HEK293 (cell line): ENCODE results near the gene STK11.

ENCODE experiments used
- CTCF ChIA-PET: fragments of 350-600 bp; formaldehyde crosslinking; extraction: SDS; loops from one replicate; lab custom pipeline; 2021; ENCODE audit warnings: antibody characterized with exemption; lab: Yijun Ruan, JAX
- POLR2A ChIA-PET: fragments of 300-600 bp; formaldehyde crosslinking; extraction: SDS; loops from one replicate; lab custom pipeline; 2020; ENCODE audit warnings: antibody characterized with exemption, inconsistent platforms; lab: Yijun Ruan, JAX
- H3K27ac ChIP-seq: fragments of 200-500 bp; sonication (Bioruptor generic); 2 replicates; pipeline ENCODE4 v1.5.1; 2014; ENCODE audit warnings: low read depth, low read length, control low read depth, inconsistent platforms; ENCODE audit errors: extremely low read depth
- H3K36me3 ChIP-seq, 2 experiments: fragments of 200-500 bp in 1 of 2; sonication (Bioruptor generic) in 1 of 2; 1 replicate in 1 of 2; 2 replicates in 1 of 2; pipeline ENCODE4 v1.5.1; 2014 to 2017; ENCODE audit warnings: inconsistent platforms in 2 of 2, low read length in 2 of 2; ENCODE audit not compliant: control insufficient read depth in 2 of 2, insufficient read depth in 1 of 2
- H3K4me1 ChIP-seq: fragments of 200-500 bp; sonication (Bioruptor generic); 2 replicates; pipeline ENCODE4 v1.5.1; 2014; ENCODE audit warnings: mild to moderate bottlenecking, low read length, inconsistent platforms; ENCODE audit not compliant: control insufficient read depth, insufficient read depth
- H3K4me3 ChIP-seq: 2 replicates; pipeline ENCODE4 v1.5.1; 2011; ENCODE audit warnings: low read depth, mild to moderate bottlenecking, control low read depth, low read length, moderate library complexity
- H3K9me3 ChIP-seq: fragments of 200-500 bp; sonication (Bioruptor generic); 2 replicates; pipeline ENCODE4 v1.5.1; 2014; ENCODE audit warnings: low read depth, low read length, inconsistent platforms; ENCODE audit not compliant: control insufficient read depth, insufficient read depth
- BCL11B ChIP-seq: fragments of 450-650 bp; formaldehyde crosslinking; IDR thresholded peaks from 2 replicates; pipeline ENCODE4 v1.5.1; 2016; ENCODE audit warnings: low read depth, missing biosample characterization, missing genetic modification characterization
- EGR2 ChIP-seq: fragments of 450-650 bp; formaldehyde crosslinking; IDR thresholded peaks from 2 replicates; pipeline ENCODE4 v1.5.1; 2016; ENCODE audit warnings: low read depth, missing biosample characterization, missing genetic modification characterization
- GLIS1 ChIP-seq: fragments of 450-650 bp; formaldehyde crosslinking; IDR thresholded peaks from 2 replicates; pipeline ENCODE4 v1.5.1; 2016; ENCODE audit warnings: missing biosample characterization, missing genetic modification characterization
- GLIS2 ChIP-seq: fragments of 450-650 bp; formaldehyde crosslinking; IDR thresholded peaks from 2 replicates; pipeline ENCODE4 v1.5.1; 2016; ENCODE audit warnings: missing biosample characterization, missing genetic modification characterization
- KLF16 ChIP-seq: fragments of 450-650 bp; formaldehyde crosslinking; IDR thresholded peaks from 2 replicates; pipeline ENCODE4 v1.5.1; 2017; ENCODE audit warnings: missing biosample characterization, missing genetic modification characterization
- KLF8 ChIP-seq: fragments of 450-650 bp; formaldehyde crosslinking; IDR thresholded peaks from 2 replicates; pipeline ENCODE4 v1.5.1; 2016; ENCODE audit warnings: missing biosample characterization, missing genetic modification characterization
- MZF1 ChIP-seq: fragments of 450-650 bp; formaldehyde crosslinking; IDR thresholded peaks from 2 replicates; pipeline ENCODE4 v1.5.1; 2017; ENCODE audit warnings: missing biosample characterization, missing genetic modification characterization, borderline replicate concordance
- PATZ1 ChIP-seq: fragments of 450-650 bp; formaldehyde crosslinking; IDR thresholded peaks from 2 replicates; pipeline ENCODE4 v1.5.1; 2016; ENCODE audit warnings: missing biosample characterization, missing genetic modification characterization
- TCF7L2 ChIP-seq: IDR thresholded peaks from 2 replicates; pipeline ENCODE4 v1.6.1; 2011; ENCODE audit warnings: low read depth, mild to moderate bottlenecking, inconsistent platforms, low read length, moderate library complexity, borderline replicate concordance
- ZBTB10 ChIP-seq: fragments of 450-650 bp; formaldehyde crosslinking; IDR thresholded peaks from 2 replicates; pipeline ENCODE4 v1.5.1; 2016; ENCODE audit warnings: missing biosample characterization, missing genetic modification characterization
- ZBTB8A ChIP-seq: fragments of 450-650 bp; formaldehyde crosslinking; IDR thresholded peaks from 2 replicates; pipeline ENCODE4 v1.5.1; 2016; ENCODE audit warnings: missing biosample characterization, missing genetic modification characterization
- ZFHX2 ChIP-seq: fragments of 450-650 bp; formaldehyde crosslinking; conservative IDR thresholded peaks from 2 replicates; pipeline ENCODE4 v1.5.1; 2016; ENCODE audit warnings: missing biosample characterization, missing genetic modification characterization
- ZFP3 ChIP-seq: fragments of 450-650 bp; formaldehyde crosslinking; IDR thresholded peaks from 2 replicates; pipeline ENCODE4 v1.5.1; 2016; ENCODE audit warnings: low read depth, missing biosample characterization, missing genetic modification characterization
- ZIC2 ChIP-seq: fragments of 450-650 bp; formaldehyde crosslinking; IDR thresholded peaks from 2 replicates; pipeline ENCODE4 v1.5.1; 2016; ENCODE audit warnings: missing biosample characterization, missing genetic modification characterization
- ZNF132 ChIP-seq: fragments of 450-650 bp; formaldehyde crosslinking; IDR thresholded peaks from 2 replicates; pipeline ENCODE4 v1.5.1; 2017; ENCODE audit warnings: missing biosample characterization, missing genetic modification characterization, borderline replicate concordance
- ZNF138 ChIP-seq: fragments of 450-650 bp; formaldehyde crosslinking; IDR thresholded peaks from 2 replicates; pipeline ENCODE4 v1.5.1; 2016; ENCODE audit warnings: missing biosample characterization, missing genetic modification characterization, borderline replicate concordance
- ZNF169 ChIP-seq: fragments of 450-650 bp; formaldehyde crosslinking; IDR thresholded peaks from 2 replicates; pipeline ENCODE4 v1.5.1; 2016; ENCODE audit warnings: missing biosample characterization, missing genetic modification characterization
- ZNF19 ChIP-seq: fragments of 450-650 bp; formaldehyde crosslinking; IDR thresholded peaks from 2 replicates; pipeline ENCODE4; 2016; ENCODE audit warnings: missing biosample characterization, missing genetic modification characterization, low read depth
- ZNF202 ChIP-seq: fragments of 450-650 bp; formaldehyde crosslinking; IDR thresholded peaks from 2 replicates; pipeline ENCODE4 v1.5.1; 2016; ENCODE audit warnings: missing biosample characterization, missing genetic modification characterization, borderline replicate concordance
- ZNF221 ChIP-seq: fragments of 450-650 bp; formaldehyde crosslinking; IDR thresholded peaks from 2 replicates; pipeline ENCODE4 v1.5.1; 2017; ENCODE audit warnings: missing biosample characterization, missing genetic modification characterization, borderline replicate concordance
- ZNF292 ChIP-seq: fragments of 450-650 bp; formaldehyde crosslinking; IDR thresholded peaks from 2 replicates; pipeline ENCODE4 v1.5.1; 2016; ENCODE audit warnings: low read depth, missing biosample characterization, missing genetic modification characterization, borderline replicate concordance
- ZNF37A ChIP-seq: fragments of 450-650 bp; IDR thresholded peaks from 2 replicates; pipeline ENCODE4 v1.5.1; 2018; ENCODE audit warnings: missing biosample characterization, missing genetic modification characterization
- ZNF416 ChIP-seq: fragments of 450-650 bp; formaldehyde crosslinking; IDR thresholded peaks from 2 replicates; pipeline ENCODE4 v1.5.1; 2016; ENCODE audit warnings: missing biosample characterization, missing genetic modification characterization
- ZNF561 ChIP-seq: fragments of 450-650 bp; IDR thresholded peaks from 2 replicates; pipeline ENCODE4 v1.5.1; 2018; ENCODE audit warnings: missing biosample characterization, missing genetic modification characterization, borderline replicate concordance
- ZNF600 ChIP-seq: fragments of 450-650 bp; formaldehyde crosslinking; IDR thresholded peaks from 2 replicates; pipeline ENCODE4 v1.5.1; 2016; ENCODE audit warnings: missing biosample characterization, missing genetic modification characterization
- ZNF621 ChIP-seq: fragments of 450-650 bp; formaldehyde crosslinking; IDR thresholded peaks from 2 replicates; pipeline ENCODE4 v1.5.1; 2017; ENCODE audit warnings: missing biosample characterization, missing genetic modification characterization
- ZNF624 ChIP-seq: fragments of 450-650 bp; formaldehyde crosslinking; IDR thresholded peaks from 2 replicates; pipeline ENCODE4 v1.5.1; 2017; ENCODE audit warnings: missing biosample characterization, missing genetic modification characterization
- ZNF677 ChIP-seq: fragments of 450-650 bp; IDR thresholded peaks from 2 replicates; pipeline ENCODE4 v1.5.0; 2018; ENCODE audit warnings: missing biosample characterization, mild to moderate bottlenecking, missing genetic modification characterization, moderate library complexity
- ZNF830 ChIP-seq: fragments of 450-650 bp; IDR thresholded peaks from 2 replicates; pipeline ENCODE4 v1.5.0; 2018; ENCODE audit warnings: missing biosample characterization, missing genetic modification characterization, low read depth, mild to moderate bottlenecking, moderate library complexity

Gene STK11

GRCh38 chr19:1224047-1224825, 18.7 kb downstream of the STK11 start:
- CTCF ChIA-PET, result interaction anchor here (0.6 to 2.5 kb wide), 3 partner anchors 25 to 111 kb away, joined by 3 to 14 read pairs (median 3); no protein-coding TSS in a partner anchor
- Histone ChIP-seq H3K9me3 (no peaks in the 10 kb centered on the region), H3K27ac (0 out of 2 replicates have a peak overlapping the region, but pooled peaks have one; percentile 31), H3K4me1 (no peaks in the 10 kb centered on the region), H3K36me3 (peaks cover 0 to 84% of the 10 kb centered on the region in 2 experiments; a peak in 2 of 3 replicates), H3K4me3 (no peak overlapping the region)
- POLR2A ChIA-PET, result interaction anchor here (0.9 to 1.0 kb wide), 2 partner anchors 13 to 42 kb away, joined by 3 read pairs; no protein-coding TSS in a partner anchor
- TF ChIP-seq EGR2 (peak; percentile 40; the same call in 1 of the 2 replicates), ZNF621 (tag by site-specific recombination) (no peak), ZNF132 (no peak), ZNF19 (tag by site-specific recombination) (no peak), TCF7L2 (no peak), GLIS1 (tag by site-specific recombination) (peak; percentile 94), KLF8 (tag by site-specific recombination) (no peak), ZNF169 (no peak), ZNF416 (tag by site-specific recombination) (no peak), ZFHX2 (tag by site-specific recombination) (peak; percentile 51), ZIC2 (tag by site-specific recombination) (peak; percentile 85), ZBTB10 (tag by site-specific recombination) (peak; percentile 62), BCL11B (tag by site-specific recombination) (no peak), GLIS2 (tag by site-specific recombination) (peak; percentile 82), ZNF677 (tag by site-specific recombination) (no peak), ZNF138 (tag by site-specific recombination) (no peak), MZF1 (tag by site-specific recombination) (no peak), ZNF600 (no peak), ZNF37A (tag by site-specific recombination) (no peak), ZNF292 (tag by site-specific recombination) (no peak), ZNF624 (no peak), ZFP3 (no peak)

DNA sequence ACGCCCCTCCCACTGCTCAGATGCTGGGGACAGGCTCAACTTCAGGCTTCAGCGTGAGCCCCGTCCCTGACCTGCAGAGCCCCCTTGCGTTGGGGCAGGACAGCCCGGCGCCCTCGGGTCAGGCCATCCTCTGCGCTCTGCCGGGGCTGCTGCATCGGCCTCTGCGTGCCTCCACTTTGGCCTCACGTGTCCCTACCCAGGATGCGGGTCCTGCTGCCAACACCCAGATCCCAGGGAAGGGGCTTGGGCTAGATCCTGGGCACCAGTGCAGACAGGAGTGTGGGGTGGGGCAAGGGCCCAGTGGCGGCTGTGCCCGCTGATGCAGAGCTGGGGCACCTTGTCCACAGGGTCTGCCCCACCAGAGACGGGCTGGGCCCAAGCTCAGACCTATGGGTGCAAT, 19.3 kb downstream of the STK11 start:
- peaks cover 0 to 83% of the 10 kb centered on the region in 2 experiments; a peak in 2 of 3 replicates for H3K36me3 ChIP-seq
- POLR2A ChIA-PET, result interaction anchor here (1.0 kb wide), 1 partner anchor 14 kb away, joined by 3 read pairs; no protein-coding TSS in a partner anchor
- TF ChIP-seq ZNF221 (no peak), ZNF561 (tag by site-specific recombination) (no peak), ZNF202 (tag by site-specific recombination) (no peak), KLF16 (no peak), PATZ1 (tag by site-specific recombination) (no peak), ZBTB8A (no peak), ZNF830 (tag by site-specific recombination) (no peak), ZBTB10 (tag by site-specific recombination) (no peak), ZNF677 (tag by site-specific recombination) (no peak)

More for the DNA sequence above, 19.3 kb downstream of the STK11 start:
- 0 out of 2 replicates have a peak overlapping the region, but pooled peaks have one; percentile 31 for H3K27ac ChIP-seq
- H3K4me3 ChIP-seq, result no peak overlapping the region
- H3K9me3 ChIP-seq, result no peaks in the 10 kb centered on the region
- CTCF ChIA-PET, result interaction anchor here (0.6 to 1.2 kb wide), 5 partner anchors 9 to 186 kb away, joined by 3 to 5 read pairs (median 3); no protein-coding TSS in a partner anchor
- H3K4me1 ChIP-seq, result no peaks in the 10 kb centered on the region
